Mucosa of rectum (tissue), 2 donors: Measurements from ENCODE around the gene SEMA7A.
A peak's percentile ranks its signal among the peaks of the same experiment; 100 is the strongest.
"Not testable (repeated sequence)": the region's sequence is repeated elsewhere in the genome, so short reads cannot be mapped to it uniquely, and the experiment has no call there.

ENCODE experiments used
- H3K27ac ChIP-seq, 2 donors: one replicate each; pipeline ENCODE4 v1.7.0; 2013; ENCODE audit warnings: inconsistent platforms in 2 of 2, low read depth in 2 of 2, low read length in 2 of 2
- H3K27me3 ChIP-seq, 2 donors: one replicate each; pipeline ENCODE4 v1.7.0; 2013; ENCODE audit warnings: low read length in 2 of 2; ENCODE audit not compliant: control insufficient read depth in 2 of 2, insufficient read depth in 2 of 2
- H3K36me3 ChIP-seq, 2 donors: one replicate each; pipeline ENCODE4 v1.7.0; 2013; ENCODE audit warnings: low read length in 2 of 2; ENCODE audit not compliant: control insufficient read depth in 2 of 2, insufficient read depth in 2 of 2
- H3K4me1 ChIP-seq, 2 donors: one replicate each; pipeline ENCODE4 v1.7.0; 2013; ENCODE audit warnings: low read length in 2 of 2, mild to moderate bottlenecking in 1 of 2; ENCODE audit not compliant: control insufficient read depth in 2 of 2, insufficient read depth in 2 of 2
- H3K4me3 ChIP-seq, 2 donors: one replicate each; pipeline ENCODE4 v1.7.0; 2013; ENCODE audit warnings: low read length in 2 of 2
- H3K9ac ChIP-seq, 2 donors: one replicate each; pipeline ENCODE4 v1.7.0; 2013; ENCODE audit warnings: low read length in 2 of 2, low read depth in 1 of 2, mild to moderate bottlenecking in 1 of 2
- H3K9me3 ChIP-seq, 2 donors: one replicate each; pipeline ENCODE4 v1.7.0; 2013; ENCODE audit warnings: low read length in 2 of 2; ENCODE audit not compliant: control insufficient read depth in 2 of 2
- donor health status: healthy.
- donor health status: Normal muscosa, but diverticular disease.

The SEMA7A gene

DNA sequence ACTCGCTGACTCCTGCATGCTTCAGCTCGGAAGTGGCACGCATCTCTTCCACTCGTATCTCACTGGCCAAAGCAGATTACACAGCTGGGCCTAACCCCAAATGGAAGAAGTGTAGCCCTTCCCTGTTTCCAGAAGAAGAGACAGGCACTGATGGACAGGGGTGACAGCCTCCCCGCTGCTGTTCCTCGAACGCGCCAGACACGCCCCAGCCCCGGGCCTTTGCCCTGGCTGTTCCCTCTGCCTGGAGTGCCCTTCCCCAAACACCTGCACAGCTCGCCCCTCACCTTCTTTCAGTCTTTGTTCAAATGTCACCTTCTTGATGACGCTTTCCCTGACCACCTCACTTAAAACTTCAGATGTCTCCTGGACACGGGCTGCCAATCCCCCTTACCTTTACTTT lies 40.3 kb downstream of the SEMA7A start:
- Histone ChIP-seq H3K27ac (no peak overlapping the region), H3K27me3 (no peaks in the 10 kb centered on the region), H3K36me3 (no peaks in the 10 kb centered on the region), H3K4me3 (no peak overlapping the region), H3K9me3 (no peaks in the 10 kb centered on the region), H3K9ac (no peak overlapping the region), H3K4me1 (peaks cover 0 to 3% of the 10 kb centered on the region in 2 donors)

DNA sequence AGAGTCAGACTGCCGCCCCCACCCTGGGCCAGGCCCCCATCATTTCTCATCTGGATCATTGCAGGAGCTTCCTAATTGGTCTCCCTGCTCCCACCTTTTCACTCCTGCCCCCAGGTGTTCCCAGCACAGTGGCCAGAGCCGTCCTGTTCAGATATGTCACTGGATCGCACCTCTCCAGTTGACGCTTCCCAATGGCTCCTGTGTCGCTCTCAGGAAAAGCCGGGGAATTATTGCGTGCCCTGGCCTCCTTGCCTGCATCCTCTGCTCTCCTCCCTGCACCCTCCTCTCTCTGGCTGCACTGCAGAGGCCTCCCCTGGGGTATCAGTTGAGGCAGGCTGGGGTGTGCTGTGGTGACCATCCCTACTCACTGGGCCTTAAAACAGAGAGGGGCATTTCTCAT lies 40.9 kb downstream of the SEMA7A start:
- Histone ChIP-seq H3K27ac (no peak overlapping the region), H3K36me3 (no peaks in the 10 kb centered on the region), H3K9ac (no peak overlapping the region), H3K27me3 (no peaks in the 10 kb centered on the region), H3K9me3 (no peaks in the 10 kb centered on the region), H3K4me1 (peaks cover 0 to 3% of the 10 kb centered on the region in 2 donors), H3K4me3 (no peak overlapping the region)

DNA sequence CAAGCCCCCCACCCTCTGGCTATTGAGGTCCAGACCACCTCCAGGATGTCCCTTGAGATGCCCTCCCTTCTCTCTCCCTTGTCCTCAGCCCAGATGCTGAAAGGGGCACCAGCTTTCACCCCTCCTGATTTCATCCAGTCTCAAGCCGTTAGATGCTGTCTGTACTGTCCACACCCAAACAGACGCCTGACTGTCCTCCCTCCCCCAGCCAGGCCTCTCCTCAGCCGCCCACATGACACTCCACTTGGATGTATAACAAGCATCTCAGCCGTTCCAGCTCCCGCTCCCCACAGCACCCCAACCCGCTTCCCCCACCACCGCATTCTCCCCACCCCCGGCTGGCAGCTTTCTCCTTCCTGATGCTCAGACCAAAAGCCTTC lies 41.3 kb downstream of the SEMA7A start:
- peaks cover 0 to 3% of the 10 kb centered on the region in 2 donors for H3K4me1 ChIP-seq
- no peak overlapping the region for H3K9ac ChIP-seq

GRCh38 chr15:74391582-74392450 lies 41.9 kb downstream of the SEMA7A start:
- no peak overlapping the region for H3K27ac ChIP-seq

More for the DNA sequence above, 41.3 kb downstream of the SEMA7A start:
- Histone ChIP-seq H3K27ac (no peak overlapping the region), H3K36me3 (no peaks in the 10 kb centered on the region), H3K27me3 (no peaks in the 10 kb centered on the region), H3K9me3 (no peaks in the 10 kb centered on the region), H3K4me3 (no peak overlapping the region)

GRCh38 chr15:74390647-74391288 lies 43.0 kb downstream of the SEMA7A start:
- Histone ChIP-seq H3K9me3 (no peaks in the 10 kb centered on the region), H3K9ac (no peak overlapping the region), H3K27ac (no peak overlapping the region), H3K4me3 (no peak overlapping the region), H3K4me1 (no peaks in the 10 kb centered on the region), H3K36me3 (no peaks in the 10 kb centered on the region), H3K27me3 (no peaks in the 10 kb centered on the region)

More at GRCh38 chr15:74391582-74392450, 41.9 kb downstream of the SEMA7A start:
- H3K9ac ChIP-seq, result no peak overlapping the region
- no peaks in the 10 kb centered on the region for H3K36me3 ChIP-seq
- no peaks in the 10 kb centered on the region for H3K27me3 ChIP-seq
- H3K4me1 ChIP-seq, result peaks cover 0 to 3% of the 10 kb centered on the region in 2 donors
- H3K4me3 ChIP-seq, result no peak overlapping the region
- no peaks in the 10 kb centered on the region for H3K9me3 ChIP-seq

- not testable (repeated sequence) for H3K9me3 ChIP-seq, H3K4me1 ChIP-seq
These were observed 43.6 kb downstream of the SEMA7A start for GRCh38 chr15:74390049-74390646.

DNA sequence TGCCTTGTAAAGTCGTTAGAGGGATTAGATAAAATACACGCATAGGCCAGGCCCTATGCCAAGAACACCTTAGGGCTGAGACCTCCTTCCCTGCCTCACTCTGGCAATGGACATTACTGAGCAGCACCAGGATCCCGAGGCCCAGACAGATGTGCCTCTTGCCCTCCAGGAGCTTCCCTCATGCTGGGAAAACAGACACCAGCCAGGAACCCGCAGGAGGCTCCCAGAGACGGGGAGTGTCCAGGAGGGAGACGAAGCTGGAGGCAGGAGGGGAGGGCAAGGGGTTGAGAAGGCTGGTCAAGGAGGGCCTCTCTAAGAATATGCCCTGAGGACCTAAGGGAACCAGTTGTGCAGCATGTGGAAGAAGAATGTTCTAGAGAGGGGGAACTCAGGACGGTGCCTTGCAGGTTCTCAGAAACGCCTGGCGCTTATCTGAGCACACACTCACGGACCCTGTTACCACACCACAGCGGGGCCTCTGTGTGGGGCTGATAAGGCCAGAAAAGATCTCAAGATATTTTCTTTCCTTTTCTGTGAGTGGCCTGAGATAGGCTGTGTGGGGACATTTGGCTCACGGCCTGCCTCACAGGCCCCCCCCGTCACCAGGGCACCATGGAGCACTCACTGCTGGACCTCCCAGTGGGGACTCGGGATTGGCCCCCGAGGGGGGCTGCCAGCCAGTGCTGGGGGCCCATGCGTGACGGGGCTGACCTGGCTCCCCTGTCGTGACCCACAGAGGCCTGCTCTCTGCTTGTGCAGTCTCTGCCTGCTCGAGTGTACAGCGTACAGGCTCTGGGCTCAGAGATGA lies 44.3 kb downstream of the SEMA7A start:
- H3K4me3 ChIP-seq, result no peak overlapping the region
- no peak overlapping the region for H3K9ac ChIP-seq
- no peaks in the 10 kb centered on the region for H3K36me3 ChIP-seq
- H3K27ac ChIP-seq, result peak overlapping the region in 1 of 2 donors; percentile 40
- no peaks in the 10 kb centered on the region for H3K9me3 ChIP-seq
- H3K27me3 ChIP-seq, result no peaks in the 10 kb centered on the region
- peaks cover 0 to 1% of the 10 kb centered on the region in 2 donors for H3K4me1 ChIP-seq

More at GRCh38 chr15:74390049-74390646, 43.6 kb downstream of the SEMA7A start:
- not testable (repeated sequence) for H3K4me3 ChIP-seq, H3K27me3 ChIP-seq, H3K36me3 ChIP-seq, H3K9ac ChIP-seq
- H3K27ac ChIP-seq, result peak overlapping the region in 1 of 2 donors; percentile 40

DNA sequence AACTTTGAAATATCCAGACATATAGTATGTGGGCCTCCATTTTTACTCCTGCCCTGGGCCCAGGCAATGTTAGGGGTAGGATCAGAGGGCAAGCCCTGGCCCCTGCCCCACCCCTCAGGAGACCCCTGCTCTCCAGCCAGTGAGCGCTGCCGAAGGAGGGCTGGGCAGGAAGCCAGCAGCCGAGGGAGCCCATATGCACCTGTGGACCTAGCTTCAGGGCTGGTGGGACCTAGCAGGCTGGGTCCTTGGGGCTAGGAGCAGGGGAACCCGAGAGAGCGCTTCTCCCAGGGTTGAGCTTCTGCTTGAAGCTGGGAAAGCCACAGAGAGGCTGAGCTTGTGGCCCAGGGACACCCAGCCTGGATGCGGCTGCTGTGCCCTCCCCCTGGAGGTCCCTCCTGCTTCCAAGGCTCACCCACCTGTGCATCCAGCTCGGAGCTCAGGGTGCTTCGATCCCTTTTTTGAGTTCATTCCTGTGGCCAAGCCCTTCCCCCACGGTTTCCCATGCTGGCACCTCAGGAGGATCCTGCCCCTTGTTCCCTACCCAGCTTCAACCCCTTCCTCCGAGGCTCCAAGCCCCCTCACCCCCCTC lies 45.3 kb downstream of the SEMA7A start:
- Histone ChIP-seq H3K27ac (no peak overlapping the region), H3K36me3 (no peaks in the 10 kb centered on the region), H3K4me3 (no peak overlapping the region), H3K4me1 (peaks cover 0 to 9% of the 10 kb centered on the region in 2 donors), H3K9ac (no peak overlapping the region), H3K9me3 (no peaks in the 10 kb centered on the region), H3K27me3 (no peaks in the 10 kb centered on the region)

- H3K36me3 ChIP-seq, result no peaks in the 10 kb centered on the region
- H3K9me3 ChIP-seq, result no peaks in the 10 kb centered on the region
- H3K27ac ChIP-seq, result no peak overlapping the region
- no peak overlapping the region for H3K4me3 ChIP-seq
- no peaks in the 10 kb centered on the region for H3K27me3 ChIP-seq
- H3K9ac ChIP-seq, result no peak overlapping the region
- peaks cover 0 to 9% of the 10 kb centered on the region in 2 donors for H3K4me1 ChIP-seq
These were observed 46.0 kb downstream of the SEMA7A start for GRCh38 chr15:74387621-74388362.
